Liver (tissue), 9 donors: ENCODE data around the gene ZNF148. TPM values are rescaled to one million over a fixed set of nuclear protein-coding genes. Genes with fewer than 3 reads are reported as not detected.

Experiments used
- DNase-seq: peaks from one replicate; pipeline ENCODE4 v3.0.0-alpha.2; 2017; ENCODE audit warnings: low spot score
- H3K27ac ChIP-seq, 2 donors: one replicate each; pipeline ENCODE4 v1.7.0; 2013; ENCODE audit warnings: inconsistent platforms in 2 of 2, low read length in 2 of 2, control low read depth in 1 of 2, low read depth in 1 of 2, mild to moderate bottlenecking in 1 of 2
- H3K27me3 ChIP-seq, 4 donors: one replicate each; pipeline versions ENCODE4 v1.6.1 to v1.7.0; 2013; ENCODE audit warnings: low read length in 3 of 4, inconsistent platforms in 1 of 4, mild to moderate bottlenecking in 1 of 4, moderate library complexity in 1 of 4; ENCODE audit not compliant: control insufficient read depth in 4 of 4, insufficient read depth in 4 of 4
- H3K36me3 ChIP-seq, 4 donors: one replicate each; pipeline versions ENCODE4 v1.6.1 to v1.7.0; 2013; ENCODE audit warnings: low read length in 3 of 4, mild to moderate bottlenecking in 3 of 4, low read depth in 1 of 4, moderate library complexity in 1 of 4; ENCODE audit not compliant: control insufficient read depth in 4 of 4, insufficient read depth in 3 of 4
- H3K4me1 ChIP-seq, 4 donors: one replicate each; pipeline versions ENCODE4 v1.6.1 to v1.7.0; 2013; ENCODE audit warnings: low read length in 3 of 4, mild to moderate bottlenecking in 3 of 4, moderate library complexity in 1 of 4; ENCODE audit not compliant: control insufficient read depth in 4 of 4, insufficient read depth in 4 of 4
- H3K4me3 ChIP-seq, 3 donors: one replicate each; pipeline versions ENCODE4 v1.6.1 to v1.7.0; 2013; ENCODE audit warnings: low read length in 3 of 3, control low read depth in 1 of 3, low read depth in 1 of 3, mild to moderate bottlenecking in 1 of 3
- H3K9ac ChIP-seq, 2 donors: one replicate each; pipeline ENCODE4 v1.7.0; 2013; ENCODE audit warnings: low read length in 2 of 2, mild to moderate bottlenecking in 2 of 2, moderate library complexity in 2 of 2, control low read depth in 1 of 2, low read depth in 1 of 2
- H3K9me3 ChIP-seq, 4 donors: one replicate each; pipeline versions ENCODE4 v1.6.1 to v1.7.0; 2013; ENCODE audit warnings: low read length in 3 of 4; ENCODE audit not compliant: control insufficient read depth in 4 of 4
- ATF3 ChIP-seq: IDR thresholded peaks from 2 replicates; pipeline ENCODE4 v1.6.1; 2016; ENCODE audit warnings: antibody characterized with exemption
- CTCF ChIP-seq: fragments of 150-350 bp; IDR thresholded peaks from 2 replicates; pipeline ENCODE4 v1.5.1; 2017; ENCODE audit warnings: improper control_type of control experiment, low read depth, low read length; ENCODE audit not compliant: missing input control
- EGR1 ChIP-seq, 2 donors: IDR thresholded peaks; 2 replicates each; pipeline ENCODE4 v1.6.1; 2016 to 2018; ENCODE audit warnings: antibody characterized with exemption in 2 of 2, low read depth in 2 of 2
- FOXA1 ChIP-seq: IDR thresholded peaks from 2 replicates; pipeline ENCODE4 v1.6.1; 2016; ENCODE audit warnings: antibody characterized with exemption
- FOXA2 ChIP-seq: IDR thresholded peaks from 2 replicates; pipeline ENCODE4 v1.6.1; 2016; ENCODE audit warnings: antibody characterized with exemption
- GABPA ChIP-seq, 2 donors: IDR thresholded peaks in 1 of 2; conservative IDR thresholded peaks in 1 of 2; 2 replicates each; pipeline ENCODE4 v1.6.1; 2016; ENCODE audit warnings: antibody characterized with exemption in 2 of 2, mild to moderate bottlenecking in 1 of 2, moderate library complexity in 1 of 2
- HNF4A ChIP-seq, 2 donors: conservative IDR thresholded peaks; 2 replicates each; pipeline ENCODE4 v1.6.1; 2016; ENCODE audit warnings: antibody characterized with exemption in 2 of 2, mild to moderate bottlenecking in 2 of 2
- HNF4G ChIP-seq: IDR thresholded peaks from 2 replicates; pipeline ENCODE4 v1.6.1; 2016; ENCODE audit warnings: antibody characterized with exemption
- JUND ChIP-seq, 2 donors: IDR thresholded peaks; 2 replicates each; pipeline ENCODE4 v1.6.1; 2016; ENCODE audit warnings: antibody characterized with exemption in 2 of 2
- MAX ChIP-seq: IDR thresholded peaks from 2 replicates; pipeline ENCODE4 v1.6.1; 2016; ENCODE audit warnings: antibody characterized with exemption
- NR2F2 ChIP-seq: IDR thresholded peaks from 2 replicates; pipeline ENCODE4 v1.6.1; 2016; ENCODE audit warnings: antibody characterized with exemption
- RAD21 ChIP-seq, 2 donors: IDR thresholded peaks; 2 replicates each; pipeline ENCODE4 v1.6.1; 2016; ENCODE audit warnings: antibody characterized with exemption in 2 of 2, mild to moderate bottlenecking in 2 of 2
- REST ChIP-seq: IDR thresholded peaks from 2 replicates; pipeline ENCODE4 v1.6.1; 2016; ENCODE audit warnings: antibody characterized with exemption, mild to moderate bottlenecking
- RXRA ChIP-seq, 2 donors: IDR thresholded peaks; 2 replicates each; pipeline ENCODE4 v1.6.1; 2017 to 2018; ENCODE audit warnings: antibody characterized with exemption in 2 of 2, mild to moderate bottlenecking in 1 of 2
- SP1 ChIP-seq: IDR thresholded peaks from 2 replicates; pipeline ENCODE4 v1.6.1; 2018; ENCODE audit warnings: antibody characterized with exemption, mild to moderate bottlenecking
- TAF1 ChIP-seq: conservative IDR thresholded peaks from 2 replicates; pipeline ENCODE4 v1.6.1; 2016; ENCODE audit warnings: antibody characterized with exemption, mild to moderate bottlenecking
- YY1 ChIP-seq: IDR thresholded peaks from 2 replicates; pipeline ENCODE4 v1.6.1; 2016; ENCODE audit warnings: antibody characterized with exemption, mild to moderate bottlenecking
- ZBTB33 ChIP-seq: IDR thresholded peaks from 2 replicates; pipeline ENCODE4 v1.6.1; 2016; ENCODE audit warnings: antibody characterized with exemption
- WGBS: extraction: QIAGEN DNeasy Blood & Tissue Kit; methylation state at CpG from one replicate; pipeline ENCODE4 v1.1.7; 2013; 5-methylcytosine and 5-hydroxymethylcytosine counted together
- polyA plus RNA-seq, 2 donors: library from polyadenylated mRNA; stranded (reverse) in 1 of 2; unstranded in 1 of 2; fragments of 200-250 nt in 1 of 2; fragments of >200 nt in 1 of 2; fragmentation: Nextera tagmentation in 1 of 2; extraction: Ambion mirVana in 1 of 2; gene quantifications; one replicate each; pipeline versions ENCODE4 v1.2.1 to v1.2.3, GENCODE V29; 2013 to 2015
- total RNA-seq, 2 donors: library from RNA; depleted of rRNA; stranded (reverse); fragments of >200 nt; gene quantifications; one replicate each; pipeline ENCODE4 v1.2.3, GENCODE V29; 2014
- donor health status: healthy.
- donor health status: healthy.
- donor health status: healthy.
- donor health status: healthy.
- donor health status: healthy.

Gene ZNF148
- total and polyA plus RNA-seq, 4 donors = 4.0 to 20.3 (median 17.1) TPM

- no peaks in the 10 kb centered on the region for H3K27me3 ChIP-seq
- H3K9ac ChIP-seq = no peak overlapping the region
- H3K9me3 ChIP-seq = no peaks in the 10 kb centered on the region
- H3K4me3 ChIP-seq = no peak overlapping the region
- WGBS = 82% methylated on average over 8 of the region's 8 CpGs
- H3K36me3 ChIP-seq = no peaks in the 10 kb centered on the region
- TF ChIP-seq ATF3 (no peak), HNF4A (conservative IDR thresholded peaks at IDR 0.05) (no peak), FOXA1 (no peak), REST (no peak), NR2F2 (no peak), HNF4G (no peak), MAX (no peak), RAD21 (IDR thresholded peaks at IDR 0.05) (no peak), TAF1 (no peak), YY1 (no peak), SP1 (no peak), CTCF (no peak), JUND (IDR thresholded peaks at IDR 0.05) (no peak), ZBTB33 (no peak), RXRA (IDR thresholded peaks at IDR 0.05) (no peak), GABPA (IDR thresholded peaks at IDR 0.05 in 1 of 2, conservative IDR thresholded peaks at IDR 0.05 in 1 of 2) (no peak), EGR1 (IDR thresholded peaks at IDR 0.05; ENCODE audit: low read depth in 2 of 2) (no peak), FOXA2 (no peak)
- no peaks in the 10 kb centered on the region for H3K4me1 ChIP-seq
- no peak overlapping the region for H3K27ac ChIP-seq
- no peak for DNase-seq
Observed at GRCh38 chr3:125219261-125219701, 155.8 kb downstream of the ZNF148 start.
